GM21381 (cell line): ENCODE measurements around the gene SNRPD3.

Experiments
- ATAC-seq: cut with Tn5 transposase; IDR thresholded peaks from one replicate; pipeline ENCODE4 v1.9.1; 2021; ENCODE audit warnings: mild to moderate bottlenecking, moderate library complexity; ENCODE audit not compliant: unreplicated experiment

Gene SNRPD3

DNA sequence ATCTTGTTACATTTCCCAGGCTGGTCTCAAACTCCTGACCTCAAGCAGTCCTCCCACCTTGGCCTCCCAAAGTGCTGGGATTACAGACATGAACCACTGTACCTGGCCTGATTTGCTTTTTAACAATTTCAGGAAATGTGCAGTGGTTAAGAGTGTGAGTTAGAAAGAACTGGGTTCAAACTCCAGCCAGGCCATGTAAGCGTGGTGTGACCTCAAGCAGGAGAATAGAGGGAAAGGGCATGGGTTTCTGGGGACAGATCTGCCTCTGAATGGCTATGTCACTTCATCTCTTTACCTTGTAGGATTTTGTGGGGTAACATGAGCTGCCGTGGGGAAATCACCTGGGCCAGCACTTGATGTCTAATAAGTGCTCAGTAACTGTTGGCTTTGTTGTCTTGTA, 9.3 kb downstream of the SNRPD3 start:
- no peak for ATAC-seq

DNA sequence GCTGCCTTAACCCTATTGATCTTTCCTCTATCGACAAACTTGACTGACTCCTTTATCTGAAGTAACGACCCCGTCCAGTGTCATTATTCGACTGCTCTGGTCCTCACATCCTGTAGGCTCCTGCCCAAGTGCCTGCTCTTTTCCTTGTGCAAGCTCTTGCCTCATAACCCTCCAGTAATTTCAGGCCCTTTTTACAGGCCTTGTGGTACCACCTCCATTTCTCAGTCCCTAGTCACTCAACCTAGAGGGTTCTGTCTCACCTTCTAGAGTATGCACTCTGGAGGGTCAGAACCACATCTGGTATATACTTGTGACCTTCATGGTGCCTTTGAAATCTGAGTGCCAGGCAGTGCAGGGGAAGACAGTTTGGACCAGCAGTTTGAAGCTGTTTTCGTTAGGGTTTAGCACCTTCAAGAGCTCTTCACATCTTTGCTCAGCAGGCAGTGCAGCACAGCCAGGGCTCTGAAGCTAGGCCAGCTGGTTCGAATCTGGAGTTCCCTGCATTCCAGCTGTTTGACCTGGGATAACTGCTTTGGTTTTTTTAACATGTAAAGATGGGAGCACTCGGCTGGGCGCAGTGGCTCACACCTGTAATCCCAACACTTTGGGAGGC, 11.2 kb downstream of the SNRPD3 start:
- no peak for ATAC-seq

DNA sequence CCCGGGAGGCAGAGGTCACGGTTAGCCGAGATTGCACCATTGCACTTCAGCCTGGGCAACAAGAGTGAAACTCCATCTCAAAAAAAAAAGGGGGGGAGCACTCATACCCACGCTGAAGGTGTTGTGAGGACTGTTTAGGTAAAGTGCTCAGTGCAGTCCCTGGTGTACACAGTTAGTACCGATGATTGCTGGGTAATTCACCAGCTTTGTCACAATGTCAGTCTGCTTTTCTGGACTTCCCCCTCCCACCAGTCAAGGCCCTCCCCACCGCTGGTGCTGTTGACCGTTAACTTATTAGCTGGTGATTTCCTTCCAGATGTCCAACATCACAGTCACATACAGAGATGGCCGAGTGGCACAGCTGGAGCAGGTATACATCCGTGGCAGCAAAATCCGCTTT, 11.9 kb downstream of the SNRPD3 start:
- ATAC-seq, result no peak

DNA sequence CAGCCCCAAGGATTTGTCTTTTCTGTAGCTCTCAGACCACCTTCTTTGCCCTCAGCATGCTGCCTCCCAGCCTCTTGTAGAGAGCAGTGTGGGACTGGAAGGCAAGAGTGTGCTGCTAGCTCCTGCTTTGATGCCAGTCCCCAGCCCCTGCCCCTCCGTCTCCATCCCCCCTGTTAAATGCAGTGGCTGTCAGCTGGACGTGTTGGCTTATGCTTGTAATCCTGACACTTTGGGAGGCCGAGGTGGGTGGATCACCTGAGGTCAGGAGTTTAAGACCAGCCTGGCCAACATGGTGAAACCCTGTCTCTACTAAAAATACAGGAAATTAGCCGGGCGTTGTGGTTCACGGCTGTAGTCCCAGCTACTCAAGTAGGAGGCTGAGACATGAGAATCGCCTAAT, 15.5 kb downstream of the SNRPD3 start:
- no peak for ATAC-seq

DNA sequence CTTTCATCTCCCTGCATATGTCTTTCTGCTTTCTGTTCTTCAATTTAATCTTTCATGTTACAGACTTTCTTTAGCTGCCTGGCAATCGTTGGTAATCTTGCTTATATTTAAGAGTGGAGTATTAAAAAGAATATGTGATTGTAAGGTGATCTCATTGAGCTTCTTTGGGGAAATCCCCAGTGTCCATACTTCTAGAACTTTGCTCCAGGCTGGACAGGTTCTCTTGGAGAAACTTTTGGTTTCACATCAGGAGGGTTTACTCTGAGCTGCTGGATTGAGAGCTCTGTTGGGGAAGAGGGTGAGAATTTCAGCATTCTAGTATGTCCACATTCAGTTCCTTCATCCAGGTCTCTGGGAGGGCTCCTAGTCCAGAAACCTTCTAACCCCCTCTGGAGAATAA, 21.0 kb downstream of the SNRPD3 start:
- ATAC-seq, result no peak

DNA sequence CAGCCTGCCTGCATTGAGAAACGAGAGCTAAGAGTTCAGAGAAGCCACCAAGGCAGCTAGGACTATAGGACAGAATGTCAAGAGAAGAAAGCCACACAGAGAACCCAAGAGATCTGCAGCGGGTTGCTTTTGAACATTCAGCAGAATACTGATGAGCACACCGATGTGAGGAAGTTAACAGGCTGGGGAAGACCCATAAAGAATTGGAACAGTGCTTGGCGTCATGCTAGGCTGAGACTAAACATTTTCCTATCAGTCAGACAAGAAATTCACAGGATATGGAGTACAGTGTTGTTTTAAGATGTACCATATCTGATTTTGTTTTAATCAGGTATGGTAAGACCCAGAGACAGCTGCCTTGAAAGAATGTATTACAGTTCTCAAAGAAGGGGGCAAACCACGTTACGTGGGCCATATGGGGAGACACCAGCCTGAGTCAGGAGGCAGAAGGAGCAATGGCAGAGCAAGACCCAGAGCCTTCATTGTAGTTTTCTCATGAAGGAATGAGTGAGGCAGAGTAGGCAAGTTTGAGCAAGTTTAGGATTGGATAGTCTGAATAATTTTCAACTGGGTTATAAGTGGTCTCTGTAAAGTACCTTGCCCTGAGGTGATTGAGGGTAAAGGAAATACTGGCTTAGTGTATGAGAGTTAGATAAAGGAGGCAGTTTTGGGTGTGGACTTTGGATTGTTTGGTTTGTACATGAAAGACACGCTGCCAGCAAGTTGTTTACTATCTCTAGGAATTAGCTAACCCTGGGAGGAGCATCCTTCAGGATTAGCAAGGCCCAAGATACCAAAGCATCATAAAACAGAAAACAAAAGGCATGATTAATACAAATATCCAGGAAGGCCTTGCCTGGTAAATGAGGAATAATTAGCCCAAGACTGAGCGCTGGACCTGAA, 22.8 kb downstream of the SNRPD3 start:
- no peak for ATAC-seq

DNA sequence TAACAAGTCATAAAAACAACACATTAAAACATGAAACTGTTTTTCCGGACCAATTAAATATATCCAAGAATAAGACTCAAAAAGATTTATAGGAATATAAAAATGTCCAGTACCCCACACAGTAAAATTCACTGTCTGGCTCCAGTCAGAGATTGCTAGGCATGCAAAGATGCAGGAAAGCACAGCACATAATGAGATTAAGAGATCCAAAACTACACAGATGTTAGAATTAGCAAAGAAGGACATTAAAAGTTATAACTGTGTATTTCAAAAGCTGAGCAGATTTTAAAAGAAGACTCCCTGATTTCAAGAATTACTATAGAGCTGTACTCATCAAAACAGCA, 23.4 kb downstream of the SNRPD3 start:
- ATAC-seq, result no peak

DNA sequence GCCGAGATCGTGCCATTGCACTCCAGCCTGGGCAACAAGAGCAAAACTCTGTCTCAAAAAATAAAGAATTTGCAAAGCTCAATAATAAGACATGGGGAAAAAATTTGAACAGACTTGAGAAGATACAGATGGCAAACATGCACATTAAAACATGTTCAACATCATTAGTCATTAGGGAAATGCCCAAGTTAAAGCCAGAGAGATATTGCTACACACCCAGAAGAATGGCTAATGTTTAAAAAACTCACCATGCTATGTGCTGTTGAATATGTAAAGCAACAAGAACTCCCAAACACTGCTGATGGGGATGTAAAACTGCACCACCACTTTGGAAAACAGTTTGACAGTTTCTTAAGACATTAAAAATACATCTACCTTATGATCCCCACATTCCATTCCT, 24.5 kb downstream of the SNRPD3 start:
- ATAC-seq, result no peak

DNA sequence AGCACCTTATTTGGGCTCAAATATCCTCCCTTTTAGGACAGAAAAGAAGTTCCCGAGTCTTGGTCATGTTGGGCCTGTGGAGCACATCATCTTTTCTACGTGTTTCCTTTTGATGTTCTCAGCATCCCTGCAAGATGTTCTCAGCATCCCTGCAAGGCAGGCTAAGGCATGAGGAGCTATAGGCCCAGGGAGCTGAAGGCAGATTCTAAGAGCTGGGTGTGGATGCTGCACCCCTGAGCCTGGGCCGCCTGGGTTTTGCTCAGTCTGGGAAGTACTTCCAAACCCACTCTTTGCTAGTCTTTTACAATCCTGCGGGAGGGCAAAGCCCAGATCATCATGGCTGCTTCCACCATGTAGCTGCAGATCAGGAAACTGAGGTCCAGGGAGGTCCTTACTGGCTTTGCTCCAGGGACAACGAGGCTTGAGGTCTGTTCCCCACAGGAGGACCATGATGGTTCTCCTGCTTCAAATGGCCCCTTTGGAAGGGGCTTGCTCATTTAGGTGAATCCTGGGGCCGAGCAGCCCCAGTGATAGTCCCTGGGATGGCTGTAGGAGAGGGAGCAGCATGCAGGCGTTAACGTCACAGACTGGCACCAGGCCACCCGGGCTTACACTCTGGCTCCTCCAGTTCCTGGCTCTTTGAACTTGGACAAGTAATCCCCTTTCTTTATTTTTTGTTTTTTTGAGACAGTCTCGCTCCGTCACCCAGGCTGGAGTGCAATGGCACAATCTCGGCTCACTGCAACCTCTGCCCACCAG, 26.4 kb downstream of the SNRPD3 start:
- ATAC-seq, result no peak

DNA sequence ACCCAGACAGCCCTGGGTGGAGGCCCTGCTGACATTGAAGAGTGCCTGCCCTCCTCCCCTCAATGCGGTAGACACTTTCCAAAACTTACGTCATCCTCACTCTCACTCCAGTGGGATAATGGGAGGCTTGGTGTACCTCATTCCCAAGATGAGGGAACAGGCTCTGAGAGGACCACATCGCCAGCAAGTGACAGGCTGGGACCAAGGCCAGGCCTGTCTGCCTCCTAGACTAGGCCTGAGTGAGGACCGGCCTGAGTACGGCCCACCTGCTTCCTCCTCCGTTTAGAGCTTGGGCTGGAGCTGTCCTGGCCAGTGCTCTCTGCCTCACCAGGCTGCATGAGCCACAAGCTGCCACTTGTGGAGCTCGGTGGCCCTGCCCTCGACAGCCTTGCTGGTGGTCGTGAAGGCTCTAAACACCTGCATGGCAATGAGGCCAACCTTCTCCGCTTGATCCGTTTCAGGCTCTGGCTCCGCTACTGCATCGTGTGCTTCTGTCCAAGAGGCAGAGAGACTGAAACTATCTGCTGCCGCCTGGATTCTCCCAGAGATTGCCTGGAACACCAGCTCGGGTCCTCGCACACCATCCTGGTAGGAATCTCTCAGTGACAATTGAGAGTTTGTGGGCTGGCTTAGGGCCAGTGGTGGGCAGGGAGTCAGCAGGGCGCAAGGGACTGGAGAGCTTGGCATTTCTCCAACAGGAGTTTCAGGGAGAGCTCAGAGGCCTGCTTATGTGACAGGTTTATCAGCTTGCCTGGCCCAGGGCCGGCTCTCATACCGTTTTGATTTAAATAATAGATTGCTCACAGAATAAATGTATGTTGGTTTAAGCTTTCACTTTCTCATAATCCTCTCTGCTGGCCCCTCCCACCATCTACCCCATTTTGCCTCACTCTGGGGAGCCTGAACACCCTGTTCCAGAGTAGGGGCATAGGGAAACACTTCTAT, 27.7 kb downstream of the SNRPD3 start:
- no peak for ATAC-seq

DNA sequence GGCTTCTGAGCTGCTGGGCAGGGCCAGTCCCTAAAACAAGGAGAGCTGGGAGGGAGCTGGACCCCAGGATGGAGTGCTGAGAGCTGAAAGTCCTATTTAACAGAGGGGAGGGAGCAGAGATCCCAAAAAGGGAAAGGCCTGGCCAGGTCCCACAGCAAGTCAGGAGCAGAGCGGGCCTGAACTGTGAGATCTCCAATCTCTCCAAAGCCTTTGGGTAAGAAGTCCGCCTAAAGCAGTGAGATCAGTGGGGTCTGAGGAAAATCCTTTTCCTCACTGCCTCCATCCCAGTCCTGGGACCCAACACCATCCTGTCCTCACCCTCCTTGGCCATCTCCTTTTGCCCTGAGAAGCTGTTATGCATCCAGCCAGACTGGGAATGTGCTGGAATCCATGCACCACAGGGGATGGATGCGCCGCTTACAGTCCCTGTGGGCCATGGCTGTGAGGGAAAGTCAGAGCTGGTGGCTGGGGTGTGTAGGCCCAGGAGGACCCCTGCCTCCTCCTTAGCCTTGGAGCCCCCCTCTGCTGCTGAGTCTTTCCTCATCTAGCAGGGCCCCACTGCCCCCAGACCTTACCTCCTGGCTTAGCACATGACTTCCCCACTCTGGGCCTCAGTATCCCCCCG, 28.5 kb downstream of the SNRPD3 start:
- ATAC-seq, result no peak

DNA sequence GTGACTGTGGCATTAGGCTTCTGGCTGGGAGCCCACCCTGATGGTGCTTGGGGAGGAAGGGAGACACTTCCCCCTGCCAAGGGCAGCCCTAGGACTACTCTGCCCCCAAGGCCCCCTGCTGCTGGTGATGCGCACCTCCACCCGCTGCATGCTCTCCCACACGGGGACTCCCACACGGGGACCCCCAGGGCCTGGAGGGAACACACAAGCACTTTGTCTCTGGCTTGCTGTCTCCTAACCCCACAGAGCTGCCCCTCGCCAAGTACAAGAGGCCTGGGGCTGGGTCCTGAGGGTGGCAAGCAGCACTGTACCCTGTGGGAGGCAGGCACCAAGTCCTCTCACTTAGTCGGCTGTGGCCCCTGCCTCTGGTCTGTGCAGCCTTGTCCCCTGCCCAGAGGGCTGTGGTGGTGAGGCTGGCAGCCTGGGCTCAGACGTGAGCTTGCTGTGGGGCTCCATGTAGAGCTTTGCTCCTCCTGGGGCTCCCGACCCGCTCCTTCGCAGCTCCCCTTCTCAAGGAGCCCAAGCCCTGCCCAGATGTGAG, 29.1 kb downstream of the SNRPD3 start:
- no peak for ATAC-seq

DNA sequence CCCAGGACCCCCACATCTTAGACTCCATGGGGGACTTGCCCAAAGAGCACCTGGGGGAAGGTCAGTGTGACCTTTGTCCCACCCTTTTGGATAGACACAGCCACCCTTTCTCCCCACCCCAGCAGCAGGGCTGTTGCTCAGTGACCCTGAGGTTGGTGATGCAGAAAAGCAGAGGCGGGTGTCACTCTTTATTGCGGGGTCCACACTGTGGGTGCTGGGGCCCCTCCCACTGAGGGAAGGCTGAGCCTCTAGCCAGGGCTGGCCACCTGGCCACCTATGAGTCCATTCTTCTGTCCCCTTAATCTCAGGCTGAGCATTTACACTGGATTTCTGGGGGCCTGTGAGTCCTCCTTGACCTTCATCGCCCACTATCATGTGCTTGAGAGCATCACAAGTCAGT, 29.7 kb downstream of the SNRPD3 start:
- no peak for ATAC-seq

DNA sequence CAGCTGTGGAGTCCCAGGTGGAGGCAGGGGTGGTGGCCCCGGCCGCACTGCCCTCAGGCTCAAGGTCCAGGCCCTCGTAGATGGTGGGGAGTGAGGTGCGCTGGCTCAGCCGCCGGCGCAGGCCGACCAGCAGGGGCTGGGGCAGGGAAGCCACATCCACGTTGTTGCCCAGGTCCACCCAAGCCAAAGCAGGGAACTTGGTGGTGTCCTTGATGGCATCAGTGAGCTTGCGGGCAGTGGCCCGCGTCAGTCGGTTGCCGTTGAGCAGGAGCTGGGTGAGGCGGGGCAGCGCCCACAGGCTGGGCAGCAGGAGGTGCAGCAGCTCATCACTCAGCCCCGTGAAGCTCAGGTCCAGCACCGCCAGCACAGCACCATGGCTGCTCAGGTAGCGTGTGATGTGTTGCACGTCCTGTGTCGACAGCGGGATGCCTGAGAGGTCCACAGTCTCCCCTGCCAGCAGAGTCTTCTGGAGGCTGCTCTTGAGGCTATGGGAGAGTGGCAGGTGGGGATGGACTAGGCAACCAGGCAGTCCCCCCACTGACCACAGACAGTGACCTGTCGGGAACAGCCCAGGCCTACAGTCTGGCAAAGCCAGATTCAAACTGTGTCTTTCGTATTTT, 30.2 kb downstream of the SNRPD3 start:
- no peak for ATAC-seq

DNA sequence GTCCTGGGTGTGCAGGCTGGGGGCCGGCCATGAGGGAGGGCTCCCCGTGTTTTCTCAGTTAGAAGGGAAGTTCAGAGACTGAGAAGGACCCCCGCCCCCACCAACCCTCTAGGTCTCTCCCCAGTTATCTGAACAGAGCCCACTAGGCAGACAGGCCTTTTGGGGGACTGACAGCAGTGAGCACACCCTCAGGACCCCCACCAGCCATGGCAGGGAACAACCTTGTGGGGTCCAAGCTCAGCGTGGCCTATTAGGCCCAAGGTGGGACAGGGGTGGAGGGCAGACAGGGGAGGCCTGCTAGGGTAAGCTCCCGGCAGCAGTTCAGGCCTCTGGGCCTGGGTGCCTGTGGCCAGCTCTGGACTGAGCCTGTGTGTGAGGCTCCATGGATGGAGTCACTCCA, 31.5 kb downstream of the SNRPD3 start:
- ATAC-seq, result no peak

DNA sequence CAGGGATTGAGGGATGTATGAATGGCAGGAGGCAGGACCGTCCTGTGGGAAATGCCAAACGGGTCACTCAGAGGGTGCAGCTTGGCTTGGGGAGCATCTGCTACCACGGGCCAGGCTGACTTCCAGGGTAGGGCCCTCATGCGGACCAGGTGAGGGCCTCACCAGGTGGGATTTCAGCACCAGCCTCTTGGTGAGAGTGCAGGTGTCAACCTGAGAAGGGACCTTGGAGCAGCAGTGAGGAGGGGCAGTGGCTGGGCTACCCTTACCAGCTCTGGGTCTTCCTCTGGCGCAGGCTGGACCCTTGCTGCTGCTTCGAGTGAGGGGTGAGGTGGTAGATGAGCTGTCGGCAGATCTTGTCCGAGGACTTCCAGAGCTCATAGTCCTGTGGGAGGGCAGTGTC, 32.1 kb downstream of the SNRPD3 start:
- ATAC-seq, result no peak

DNA sequence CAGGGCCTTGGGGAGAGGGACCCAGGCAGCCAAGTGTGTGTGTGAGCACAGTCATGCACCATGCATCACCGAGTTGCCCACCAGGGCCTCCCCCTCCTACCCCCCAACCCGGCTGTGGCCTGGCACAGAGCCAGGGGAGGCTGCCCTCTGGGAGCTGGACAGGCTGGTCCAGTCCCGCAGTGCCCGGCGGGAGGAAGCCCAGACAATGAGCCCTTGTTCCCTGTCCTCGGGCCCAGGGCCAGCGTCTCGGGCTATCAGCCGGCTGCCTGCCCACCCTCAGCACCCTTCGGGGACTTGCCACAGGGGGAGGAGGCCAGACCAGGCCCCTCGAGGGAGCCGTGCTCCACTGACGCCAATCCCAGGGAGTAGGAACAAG, 32.6 kb downstream of the SNRPD3 start:
- no peak for ATAC-seq

DNA sequence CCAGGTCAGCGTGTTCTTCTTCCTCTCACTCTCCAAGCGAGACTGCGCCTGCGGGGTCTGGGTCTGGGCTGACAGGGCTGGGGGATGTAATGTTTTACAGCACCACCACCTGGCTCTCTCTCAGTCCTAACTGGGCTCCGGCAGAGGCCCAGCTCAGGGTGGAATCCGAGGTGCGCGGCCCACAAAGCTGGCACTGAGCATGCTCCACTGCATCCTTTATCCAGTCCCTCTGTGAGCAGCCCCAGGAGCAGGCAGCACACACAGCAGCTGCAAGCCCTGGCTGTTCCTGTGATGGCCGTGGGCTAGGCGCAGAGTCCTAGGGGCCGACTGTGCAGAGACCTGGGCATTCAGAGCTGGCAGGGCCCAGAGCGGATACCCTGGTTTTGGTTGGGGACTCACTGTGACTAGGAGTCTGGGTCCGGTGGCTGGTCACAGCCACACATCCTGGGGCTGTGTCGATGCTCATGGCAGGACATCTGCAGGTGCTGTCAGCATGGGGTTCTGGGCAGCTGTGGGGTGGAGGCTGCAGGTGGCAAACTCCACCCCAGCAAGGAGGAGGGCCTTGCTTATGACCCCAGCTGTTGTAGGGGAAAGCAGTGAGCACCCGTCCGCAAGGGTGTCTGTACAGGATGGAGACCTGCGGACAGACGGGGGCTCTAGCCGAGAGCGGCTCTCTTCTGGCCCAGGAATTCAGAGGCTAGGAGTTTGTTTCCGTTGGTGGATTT, 33.1 kb downstream of the SNRPD3 start:
- ATAC-seq, result no peak

DNA sequence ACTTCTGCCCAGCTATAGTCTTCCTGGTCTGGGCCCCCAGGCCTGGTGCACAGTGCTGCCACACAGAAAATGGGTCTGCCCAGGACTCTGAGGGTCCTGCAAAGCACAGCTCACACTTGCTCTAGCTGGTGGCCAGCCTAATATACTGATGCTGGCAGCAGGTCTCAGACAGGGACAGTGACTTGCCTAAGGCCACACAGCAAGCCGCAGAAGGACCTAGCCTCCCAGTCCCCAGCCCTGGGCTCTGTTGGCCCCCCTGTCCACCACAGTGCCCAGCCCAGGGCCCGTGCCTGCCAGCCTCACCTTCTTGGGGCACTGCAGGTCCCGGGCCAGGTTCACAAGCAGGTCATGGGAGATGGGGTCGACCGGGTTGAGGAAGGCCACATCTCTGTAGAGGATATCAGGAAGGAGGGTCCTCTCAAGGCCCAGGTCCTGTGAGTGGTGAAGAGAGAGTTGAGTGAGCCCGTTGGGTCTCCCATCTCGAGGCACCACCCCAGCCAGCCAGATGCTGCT, 33.8 kb downstream of the SNRPD3 start:
- ATAC-seq, result no peak
